DMS79 treated with DMSO at 0.1 percent for 48 hours (cell line): ENCODE results near the gene DDN.

Experiments used
- DNase-seq: peaks from one replicate; lab custom pipeline; 2025; lab: John Stamatoyannopoulos, UW

The DDN gene

GRCh38 chr12:48999371-49000131 lies at the start of gene DDN:
TSS of gene DDN (minus strand) at chr12:48999375. CDS start at chr12:48999287, 88 bp downstream.
- DNase-seq = peak; percentile 45

GRCh38 chr12:49048953-49049352 lies 49.8 kb upstream of the DDN start:
- no peak for DNase-seq

- no peak for DNase-seq
These were observed 47.1 kb upstream of the DDN start for GRCh38 chr12:49046129-49046895.

GRCh38 chr12:49044660-49045059 lies 45.5 kb upstream of the DDN start:
- DNase-seq = no peak

GRCh38 chr12:49043856-49044258 lies 44.7 kb upstream of the DDN start:
- no peak for DNase-seq

- no peak for DNase-seq
These were observed 44.1 kb upstream of the DDN start for GRCh38 chr12:49043241-49043640.

- DNase-seq = no peak
These were observed 42.8 kb upstream of the DDN start for GRCh38 chr12:49041881-49042484.

GRCh38 chr12:49041036-49041880 lies 42.1 kb upstream of the DDN start:
- no peak for DNase-seq

GRCh38 chr12:49040364-49040855 lies 41.2 kb upstream of the DDN start:
- DNase-seq = no peak

GRCh38 chr12:49039421-49040363 lies 40.5 kb upstream of the DDN start:
- DNase-seq = no peak

GRCh38 chr12:49038291-49038955 lies 39.2 kb upstream of the DDN start:
- no peak for DNase-seq

GRCh38 chr12:49037947-49038237 lies 38.7 kb upstream of the DDN start:
- no peak for DNase-seq

GRCh38 chr12:49037111-49037946 lies 38.2 kb upstream of the DDN start:
- no peak for DNase-seq

GRCh38 chr12:49036029-49036428 lies 36.9 kb upstream of the DDN start:
- DNase-seq = no peak

- DNase-seq = no peak
These were observed 35.1 kb upstream of the DDN start for GRCh38 chr12:49034286-49034622.

GRCh38 chr12:49033611-49034285 lies 34.6 kb upstream of the DDN start:
- no peak for DNase-seq

GRCh38 chr12:49032679-49033447 lies 33.7 kb upstream of the DDN start:
- DNase-seq = no peak

GRCh38 chr12:49032276-49032675 lies 33.1 kb upstream of the DDN start:
- no peak for DNase-seq
